HG03439 (cell line): ENCODE data around the gene RANBP10.

ENCODE experiments used
- ATAC-seq: cut with Tn5 transposase; IDR thresholded peaks from one replicate; pipeline ENCODE4 v1.9.1; 2021; ENCODE audit warnings: mild to moderate bottlenecking, moderate library complexity; ENCODE audit not compliant: unreplicated experiment

Gene RANBP10

GRCh38 chr16:67749436-67750078, 56.8 kb downstream of the RANBP10 start:
- peak; percentile 61 for ATAC-seq

- no peak for ATAC-seq
Measured at GRCh38 chr16:67748834-67749233, 57.5 kb downstream of the RANBP10 start.

GRCh38 chr16:67746846-67747245, 59.5 kb downstream of the RANBP10 start:
- ATAC-seq: no peak

- ATAC-seq: no peak
Measured at GRCh38 chr16:67741118-67741517, 65.2 kb downstream of the RANBP10 start.

- ATAC-seq: no peak
Measured at GRCh38 chr16:67740391-67740790, 66.0 kb downstream of the RANBP10 start.

- no peak for ATAC-seq
Measured at GRCh38 chr16:67736858-67737257, 69.5 kb downstream of the RANBP10 start.

GRCh38 chr16:67734731-67735201, 71.6 kb downstream of the RANBP10 start:
- ATAC-seq: no peak

- ATAC-seq: no peak
Measured at GRCh38 chr16:67733734-67734470, 72.5 kb downstream of the RANBP10 start.

GRCh38 chr16:67731753-67732095, 74.6 kb downstream of the RANBP10 start:
- no peak for ATAC-seq

GRCh38 chr16:67731071-67731752, 75.1 kb downstream of the RANBP10 start:
- no peak for ATAC-seq

- no peak for ATAC-seq
Measured at GRCh38 chr16:67730326-67730725, 76.0 kb downstream of the RANBP10 start.

GRCh38 chr16:67729636-67730248, 76.6 kb downstream of the RANBP10 start:
- ATAC-seq: no peak

- no peak for ATAC-seq
Measured at GRCh38 chr16:67727521-67728485, 78.6 kb downstream of the RANBP10 start.

- ATAC-seq: no peak
Measured at GRCh38 chr16:67726106-67727034, 80.0 kb downstream of the RANBP10 start.

GRCh38 chr16:67723911-67724305, 82.5 kb downstream of the RANBP10 start:
- ATAC-seq: no peak

GRCh38 chr16:67723151-67723910, 83.0 kb downstream of the RANBP10 start:
- no peak for ATAC-seq

GRCh38 chr16:67720236-67720635, 86.1 kb downstream of the RANBP10 start:
- no peak for ATAC-seq

GRCh38 chr16:67719778-67720144, 86.6 kb downstream of the RANBP10 start:
- peak; percentile 24 for ATAC-seq
